Measurements from ENCODE around the gene CYP4A22.
A peak's percentile ranks its signal among the peaks of the same experiment; 100 is the strongest.
"Not testable (repeated sequence)": the region's sequence is repeated elsewhere in the genome, so short reads cannot be mapped to it uniquely, and the experiment has no call there.

The CYP4A22 gene

GRCh38 chr1:47191940-47192457 lies 54.8 kb downstream of the CYP4A22 start:
- TF ChIP-seq, protein P1, sequence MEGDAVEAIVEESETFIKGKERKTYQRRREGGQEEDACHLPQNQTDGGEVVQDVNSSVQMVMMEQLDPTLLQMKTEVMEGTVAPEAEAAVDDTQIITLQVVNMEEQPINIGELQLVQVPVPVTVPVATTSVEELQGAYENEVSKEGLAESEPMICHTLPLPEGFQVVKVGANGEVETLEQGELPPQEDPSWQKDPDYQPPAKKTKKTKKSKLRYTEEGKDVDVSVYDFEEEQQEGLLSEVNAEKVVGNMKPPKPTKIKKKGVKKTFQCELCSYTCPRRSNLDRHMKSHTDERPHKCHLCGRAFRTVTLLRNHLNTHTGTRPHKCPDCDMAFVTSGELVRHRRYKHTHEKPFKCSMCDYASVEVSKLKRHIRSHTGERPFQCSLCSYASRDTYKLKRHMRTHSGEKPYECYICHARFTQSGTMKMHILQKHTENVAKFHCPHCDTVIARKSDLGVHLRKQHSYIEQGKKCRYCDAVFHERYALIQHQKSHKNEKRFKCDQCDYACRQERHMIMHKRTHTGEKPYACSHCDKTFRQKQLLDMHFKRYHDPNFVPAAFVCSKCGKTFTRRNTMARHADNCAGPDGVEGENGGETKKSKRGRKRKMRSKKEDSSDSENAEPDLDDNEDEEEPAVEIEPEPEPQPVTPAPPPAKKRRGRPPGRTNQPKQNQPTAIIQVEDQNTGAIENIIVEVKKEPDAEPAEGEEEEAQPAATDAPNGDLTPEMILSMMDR (IDR thresholded peaks at IDR 0.05) = no peak
- no peak for DNase-seq (ENCODE audit: low spot score)
- no peak overlapping the region for H3K27ac ChIP-seq
- no peak overlapping the region for H3K4me3 ChIP-seq

DNA sequence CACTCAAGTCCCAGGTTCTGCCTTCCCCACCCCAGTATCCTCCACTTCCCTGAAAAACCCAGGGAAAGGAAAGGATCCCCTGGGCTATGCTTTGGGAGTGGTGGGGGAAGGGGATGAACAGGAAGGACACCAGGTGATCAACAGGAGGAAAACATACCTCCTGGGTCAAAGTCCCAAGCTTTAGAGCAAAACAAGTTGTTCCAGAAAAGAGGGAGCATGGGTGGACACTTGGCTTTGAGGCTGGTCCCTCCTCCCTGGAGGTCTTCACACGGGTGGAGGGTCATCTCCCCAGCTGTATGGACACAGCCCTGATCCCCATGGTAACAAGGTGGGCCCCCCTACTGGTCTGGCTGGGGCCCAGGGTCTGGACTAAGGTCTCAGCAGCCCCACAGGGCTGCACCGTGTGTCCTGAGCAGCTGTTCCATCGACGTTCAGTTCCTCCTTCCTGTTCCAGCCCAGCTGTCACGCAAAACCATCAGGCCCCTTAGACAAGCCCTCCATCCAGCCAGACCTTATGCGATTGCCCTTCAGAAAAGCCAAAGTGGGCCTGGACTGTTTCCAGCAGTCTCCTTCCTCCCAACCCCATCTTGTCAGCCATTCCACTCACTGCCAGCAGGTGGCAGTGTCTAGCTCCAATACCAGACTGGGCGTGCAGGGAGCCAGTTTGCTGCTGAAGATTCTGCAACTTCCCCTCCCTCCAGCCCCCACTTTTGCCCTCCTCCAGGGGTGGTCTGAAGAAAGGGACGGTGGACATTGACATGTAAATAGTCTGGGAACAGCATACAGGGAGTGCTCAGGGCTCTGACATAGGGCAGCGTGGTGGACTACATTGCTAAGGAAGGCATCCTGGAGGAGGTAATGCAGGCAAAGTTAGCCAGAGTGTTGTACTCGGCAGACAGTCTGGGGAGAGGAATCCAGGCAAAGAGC lies 55.5 kb downstream of the CYP4A22 start:
- TF ChIP-seq, protein P1 (IDR thresholded peaks at IDR 0.05) = peak; percentile 95
- H3K4me3 ChIP-seq = no peak overlapping the region
- no peak for DNase-seq (ENCODE audit: low spot score)
- H3K27ac ChIP-seq = no peak overlapping the region

DNA sequence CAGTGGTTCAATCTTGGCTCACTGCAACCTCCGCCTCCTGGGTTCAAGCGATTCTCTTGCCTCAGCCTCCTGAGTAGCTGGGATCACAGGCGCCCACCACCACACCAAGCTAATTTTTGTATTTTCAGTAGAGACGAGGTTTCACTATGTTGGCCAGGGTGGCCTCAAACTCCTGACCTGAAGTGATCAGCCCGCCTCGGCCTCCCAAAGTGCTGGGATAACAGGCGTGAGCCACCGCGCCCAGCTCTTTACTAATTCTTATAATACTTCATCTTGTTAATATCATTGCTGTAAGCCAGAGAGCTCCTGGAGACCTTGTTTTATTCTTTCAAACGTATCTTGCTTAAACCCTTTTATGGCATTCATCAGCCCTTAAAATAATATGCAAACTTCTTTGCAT lies 56.3 kb downstream of the CYP4A22 start:
- H3K27ac ChIP-seq; DNase-seq (ENCODE audit: low spot score); H3K4me3 ChIP-seq: not testable (repeated sequence)

GRCh38 chr1:47194311-47194710 lies 57.1 kb downstream of the CYP4A22 start:
- Histone ChIP-seq H3K4me3 (no peak overlapping the region), H3K27ac (no peak overlapping the region)
- TF ChIP-seq, protein P1 (IDR thresholded peaks at IDR 0.05) = no peak
- DNase-seq (ENCODE audit: low spot score) = no peak

GRCh38 chr1:47195981-47196380 lies 58.7 kb downstream of the CYP4A22 start:
- H3K4me3 ChIP-seq; DNase-seq (ENCODE audit: low spot score); H3K27ac ChIP-seq: not testable (repeated sequence)

DNA sequence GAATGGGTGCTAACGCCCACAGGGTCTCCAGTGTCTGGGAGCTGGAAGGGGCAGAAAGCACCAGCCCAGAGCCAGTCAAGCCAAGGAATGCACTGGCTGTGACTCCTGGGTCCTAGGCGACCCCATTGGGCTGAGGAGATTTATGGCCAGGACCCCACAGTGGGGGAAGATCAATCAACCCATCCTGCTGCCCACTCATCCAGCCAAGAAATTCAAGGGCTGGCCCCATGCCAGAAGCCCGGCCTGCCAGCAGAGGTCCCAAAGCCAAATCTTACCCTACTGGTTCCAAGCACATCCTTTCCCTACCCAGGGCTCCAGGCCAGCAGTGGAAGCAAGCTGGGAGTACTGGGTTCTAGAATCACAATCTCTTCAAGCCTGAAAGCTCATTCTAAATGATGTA lies 59.4 kb downstream of the CYP4A22 start:
- Histone ChIP-seq H3K27ac (no peak overlapping the region), H3K4me3 (no peak overlapping the region)
- TF ChIP-seq, protein P1 (IDR thresholded peaks at IDR 0.05) = no peak
- no peak for DNase-seq (ENCODE audit: low spot score)

GRCh38 chr1:47198214-47198613 lies 61.0 kb downstream of the CYP4A22 start:
- Histone ChIP-seq H3K27ac (no peak overlapping the region), H3K4me3 (no peak overlapping the region)
- TF ChIP-seq, protein P1 (IDR thresholded peaks at IDR 0.05) = no peak
- DNase-seq (ENCODE audit: low spot score) = no peak
